ENCODE measurements around the gene CER1.
"Not testable (repeated sequence)": the region's sequence is repeated elsewhere in the genome, so short reads cannot be mapped to it uniquely, and the experiment has no call there.

The CER1 gene

DNA sequence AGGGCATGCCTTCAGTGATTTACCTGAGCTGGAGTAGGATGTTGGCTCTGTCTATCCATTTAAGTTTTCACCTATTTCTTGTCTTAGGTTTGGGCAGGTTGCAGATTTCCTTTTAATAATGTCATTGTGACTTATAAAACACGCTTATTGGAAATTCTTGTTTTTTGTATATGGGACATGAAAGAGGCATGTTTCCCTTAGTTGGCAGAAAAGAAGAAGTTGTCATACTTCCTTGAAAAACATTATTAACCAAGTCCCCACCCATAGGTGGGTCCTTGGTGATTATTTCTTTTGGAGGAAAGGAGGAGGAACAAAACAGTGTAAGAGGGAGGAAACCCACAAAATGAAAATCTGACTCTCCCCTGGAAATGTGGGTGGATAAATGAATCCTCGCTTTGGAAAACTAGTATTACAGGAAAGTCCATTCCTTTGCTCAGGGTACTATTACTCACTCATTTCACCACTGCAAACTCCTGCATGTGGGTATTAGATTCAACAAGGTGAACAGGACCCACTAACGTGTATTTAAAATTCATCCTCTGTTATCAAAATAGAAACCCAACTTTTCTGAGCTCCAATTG lies 9.3 kb downstream of the CER1 start:
- DNase-seq, result no peak

DNA sequence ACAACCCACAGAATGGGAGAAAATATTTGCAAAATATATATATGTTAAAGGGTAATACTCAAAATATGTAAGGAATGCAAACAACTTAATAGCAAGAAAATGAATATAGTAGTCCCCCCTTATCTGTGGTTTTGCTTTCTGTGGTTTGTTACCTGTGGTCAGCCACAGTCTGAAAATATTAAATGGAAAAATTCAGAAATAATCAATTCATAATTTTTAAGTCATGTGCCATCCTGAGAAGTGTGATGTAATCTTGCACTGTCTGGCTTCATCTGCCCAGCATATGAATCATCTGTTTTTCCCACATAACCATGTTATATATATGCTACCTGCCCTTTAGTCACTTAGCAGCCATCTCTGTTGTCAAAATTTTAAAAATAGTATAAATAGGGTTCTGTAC lies 11.7 kb downstream of the CER1 start:
- DNase-seq, result no peak

DNA sequence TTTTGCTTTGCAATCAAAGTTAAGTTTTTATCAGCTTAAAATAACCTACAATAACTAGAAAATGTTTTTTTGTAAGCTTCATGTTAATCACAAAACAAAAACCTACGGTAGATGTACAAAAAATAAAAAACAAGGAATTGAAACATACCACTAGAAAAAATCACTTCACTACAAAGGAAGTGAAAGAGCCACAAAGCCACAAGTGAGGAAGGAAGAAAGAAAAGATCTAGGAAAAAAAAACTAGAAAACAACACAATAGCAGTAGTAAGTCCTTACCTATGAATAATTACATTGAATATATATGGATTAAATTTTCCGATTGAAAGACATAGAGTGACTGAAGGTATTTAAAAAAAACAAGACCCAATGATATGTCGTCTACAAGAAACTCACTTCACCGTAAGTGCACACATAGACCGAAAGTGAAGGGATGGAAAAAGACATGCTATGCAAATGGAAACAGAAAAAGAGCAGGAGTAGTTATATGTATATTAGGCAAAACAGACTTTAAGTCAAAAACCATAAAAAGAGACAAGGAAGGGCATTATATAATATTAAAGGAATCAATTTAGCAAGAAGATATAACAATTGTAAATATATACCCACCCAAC lies 15.9 kb downstream of the CER1 start:
- no peak for DNase-seq

DNA sequence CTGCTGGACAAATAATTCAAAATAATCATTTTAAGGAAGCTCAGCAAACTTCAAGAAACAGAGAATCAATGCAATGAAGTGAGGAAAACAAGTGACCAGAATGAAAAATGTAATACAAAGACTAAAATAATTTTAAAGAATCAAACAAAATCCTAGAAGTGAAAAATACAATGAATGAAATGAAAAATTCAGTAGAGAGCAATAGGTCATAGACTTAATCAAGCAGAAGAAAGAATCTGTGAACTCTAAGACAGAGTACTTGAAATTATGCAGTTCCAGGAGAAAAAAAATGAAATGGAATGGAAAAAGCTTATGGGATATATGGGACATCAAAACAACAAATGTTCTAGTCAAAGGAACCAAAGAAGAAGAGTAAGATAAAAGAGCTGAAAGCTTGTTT lies 17.5 kb downstream of the CER1 start:
- DNase-seq, result no peak

DNA sequence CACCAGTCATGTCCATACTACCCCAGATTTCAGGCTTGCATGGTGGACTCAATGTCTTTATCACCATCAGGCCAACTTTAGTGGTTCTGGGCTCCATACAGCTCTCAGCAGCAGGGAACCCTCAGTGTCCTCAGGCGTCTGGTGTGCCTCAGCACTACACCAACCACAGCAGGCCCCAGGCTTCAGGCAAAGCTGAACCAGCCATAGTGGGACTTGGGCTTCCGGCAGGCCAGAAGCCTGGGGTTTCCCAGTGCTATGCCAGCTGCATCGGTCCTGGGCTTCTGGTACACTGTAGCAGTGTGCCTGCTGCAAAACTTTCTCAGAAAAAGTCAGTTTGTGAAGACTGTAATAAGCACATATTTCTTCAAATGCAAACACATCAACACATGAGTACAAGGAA lies 18.3 kb downstream of the CER1 start:
- DNase-seq, result no peak

DNA sequence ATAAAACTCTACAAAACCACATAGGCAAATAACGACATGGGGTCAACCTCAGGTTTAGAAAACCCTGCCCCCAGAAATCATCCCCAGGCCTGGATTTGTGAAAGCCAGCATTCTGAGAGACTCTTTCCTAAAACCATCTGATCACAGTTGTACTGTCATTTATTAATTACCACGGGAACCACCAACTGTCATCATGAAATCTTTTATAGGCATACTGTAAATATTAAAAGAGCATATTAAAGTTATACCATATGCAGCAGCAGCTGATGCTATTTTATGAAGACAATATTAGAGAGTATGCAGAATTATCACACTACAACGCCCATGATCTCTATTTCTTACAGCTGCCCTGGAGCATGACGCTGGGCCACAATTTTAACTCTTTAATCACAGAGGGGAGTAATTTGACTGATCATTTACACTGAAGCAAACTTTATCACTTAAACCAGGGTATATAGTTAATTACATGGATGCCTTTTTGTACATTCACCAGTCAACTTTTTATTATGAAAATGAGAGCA lies 20.3 kb downstream of the CER1 start:
- DNase-seq, result no peak

- peak in 1 of 2 experiments; percentile 52 for DNase-seq
These were observed 29.2 kb downstream of the CER1 start, which contains the start of gene ZDHHC21 for GRCh38 chr9:14693251-14693861. Gene ZDHHC21, minus strand, starts transcription at chr9:14693432. Its CDS starts 19,092 bp downstream, at chr9:14674340.

- DNase-seq, result peak; percentile 41 to 52
These were observed 29.9 kb downstream of the CER1 start for GRCh38 chr9:14692470-14693250.

- DNase-seq, result no peak
These were observed 31.4 kb downstream of the CER1 start for GRCh38 chr9:14690948-14691730.

DNA sequence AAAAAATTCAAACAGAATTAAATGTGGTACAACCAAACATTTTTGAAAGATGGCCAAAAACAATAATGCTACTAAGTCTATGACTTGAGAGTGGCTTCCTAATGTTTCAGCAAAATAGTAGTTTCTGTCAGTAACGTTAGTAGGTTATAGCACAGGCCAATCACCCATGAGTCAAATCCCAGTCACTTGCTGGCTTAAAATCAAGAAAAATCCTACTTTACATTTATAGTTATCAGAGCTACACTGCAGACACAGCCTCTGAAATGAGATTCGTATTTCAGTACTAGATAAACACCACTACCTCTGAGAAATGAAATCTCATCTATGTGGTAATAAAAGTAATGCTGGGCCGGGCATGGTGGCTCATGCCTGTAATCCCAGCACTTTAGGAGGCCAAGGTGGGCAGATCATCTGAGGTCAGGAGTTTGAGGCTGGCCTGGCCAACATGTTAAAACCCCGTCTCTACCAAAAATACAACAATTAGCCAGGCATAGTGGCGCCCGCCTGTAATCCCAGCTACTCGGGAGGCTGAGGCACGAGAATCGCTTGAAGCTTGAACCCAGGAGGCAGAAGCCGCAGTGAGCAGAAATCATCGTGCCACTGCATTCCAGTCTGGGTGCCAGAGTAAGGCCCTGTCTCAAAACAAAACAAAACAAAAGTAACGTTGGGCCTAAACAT lies 35.4 kb downstream of the CER1 start:
- DNase-seq, result no peak

- DNase-seq, result no peak
These were observed 36.4 kb downstream of the CER1 start for GRCh38 chr9:14686168-14686567.

DNA sequence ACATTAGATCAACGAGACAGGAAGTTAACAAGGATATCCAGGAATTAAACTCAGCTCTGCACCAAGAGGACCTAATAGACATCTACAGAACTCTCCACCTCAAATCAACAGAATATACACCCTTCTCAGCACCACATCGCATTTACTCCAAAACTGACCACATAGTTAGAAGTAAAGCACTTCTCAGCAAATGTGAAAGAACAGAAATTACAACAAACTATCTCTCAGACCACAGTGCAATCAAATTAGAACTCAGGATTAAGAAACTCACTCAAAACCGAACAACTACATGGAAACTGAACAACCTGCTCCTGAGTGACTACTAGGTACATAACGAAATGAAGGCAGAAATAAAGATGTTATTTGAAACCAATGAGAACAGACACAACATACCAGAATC lies 39.9 kb downstream of the CER1 start:
- DNase-seq, result not testable (repeated sequence)

DNA sequence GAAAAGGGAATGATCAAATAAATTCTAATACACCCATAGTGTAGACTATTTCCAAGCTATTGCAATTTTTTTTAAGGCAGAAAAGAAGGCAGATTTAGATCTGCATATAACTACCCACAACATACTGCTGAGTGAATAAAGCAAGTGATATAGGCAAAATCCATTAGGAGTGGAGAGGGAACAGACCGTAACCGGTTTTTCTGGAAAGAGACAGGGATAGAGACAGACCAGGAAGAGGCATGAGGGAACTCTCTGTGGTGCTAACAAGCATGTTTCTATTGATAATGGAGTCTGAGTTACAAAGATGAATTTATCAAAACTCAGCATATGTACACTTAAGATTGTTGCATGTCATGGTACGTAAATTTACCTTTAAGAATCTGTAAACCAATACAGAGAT lies 43.8 kb downstream of the CER1 start:
- no peak for DNase-seq

DNA sequence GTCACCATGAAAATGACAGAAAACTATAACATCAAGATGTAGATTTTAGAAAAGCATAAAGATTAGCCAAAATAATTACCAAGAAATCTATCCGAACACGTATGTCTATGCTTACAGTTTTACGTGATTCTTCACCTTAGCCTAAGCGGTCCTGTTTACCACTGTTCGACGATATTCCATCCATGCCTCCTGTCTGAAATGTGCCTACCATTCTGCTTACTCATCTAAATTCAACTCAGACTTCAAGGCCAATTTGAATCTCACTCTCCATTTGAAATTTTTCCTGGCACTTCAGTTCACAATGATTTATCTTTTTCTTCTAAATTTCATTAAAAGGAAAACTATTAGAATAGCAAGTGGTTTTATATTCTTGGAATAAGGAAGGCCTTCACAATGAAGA lies 44.7 kb downstream of the CER1 start:
- DNase-seq, result no peak

GRCh38 chr9:14677396-14677795 lies 45.1 kb downstream of the CER1 start:
- no peak for DNase-seq

GRCh38 chr9:14674630-14675029 lies 47.9 kb downstream of the CER1 start:
- no peak for DNase-seq

- DNase-seq, result no peak
These were observed 51.2 kb downstream of the CER1 start for GRCh38 chr9:14671377-14671776.

DNA sequence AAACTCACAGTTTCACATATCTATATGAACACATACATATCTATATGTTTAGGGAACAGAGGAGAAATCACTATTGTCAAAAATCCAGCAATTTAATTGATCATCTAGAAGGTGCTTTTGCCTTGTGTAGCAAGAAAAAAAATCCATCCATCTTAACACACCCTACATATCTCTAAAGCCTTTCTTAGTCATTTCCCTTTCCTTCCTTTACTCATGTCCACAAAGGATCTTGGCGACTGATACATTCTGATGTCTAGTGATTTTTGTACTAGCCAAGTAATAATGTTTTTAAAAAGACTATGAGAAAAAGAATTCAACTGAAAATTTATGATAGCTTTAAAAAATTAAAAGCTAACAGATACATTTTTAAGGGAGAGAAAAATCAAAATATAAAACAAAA lies 51.8 kb downstream of the CER1 start:
- DNase-seq, result no peak

Measured in NCI-H1930 (cell line).